ENCODE data around the gene ADPRS.
A peak's percentile ranks its signal among the peaks of the same experiment; 100 is the strongest.

The ADPRS gene

GRCh38 chr1:36088577-36089392, at the start of gene ADPRS:
TSS of gene ADPRS (plus strand) at chr1:36088892. CDS start at chr1:36088905, 13 bp downstream.
- peak; percentile 97 for DNase-seq

- no peak for DNase-seq
These were observed 48.5 kb upstream of the ADPRS start for GRCh38 chr1:36040238-36040637.

GRCh38 chr1:36051821-36052220, 36.9 kb upstream of the ADPRS start:
- DNase-seq = no peak

- no peak for DNase-seq
These were observed 34.7 kb upstream of the ADPRS start for GRCh38 chr1:36053978-36054377.

GRCh38 chr1:36055706-36056105, 33.0 kb upstream of the ADPRS start:
- DNase-seq = no peak

- DNase-seq = no peak
These were observed 26.4 kb upstream of the ADPRS start for GRCh38 chr1:36062315-36062714.

- DNase-seq = no peak
These were observed 20.8 kb upstream of the ADPRS start for GRCh38 chr1:36067871-36068270.

- no peak for DNase-seq
These were observed 19.8 kb upstream of the ADPRS start for GRCh38 chr1:36068866-36069265.

- no peak for DNase-seq
These were observed 18.3 kb upstream of the ADPRS start for GRCh38 chr1:36070349-36070748.

GRCh38 chr1:36076979-36077573, 11.6 kb upstream of the ADPRS start:
- no peak for DNase-seq

GRCh38 chr1:36080236-36080635, 8.5 kb upstream of the ADPRS start:
- DNase-seq = no peak

- DNase-seq = no peak
These were observed 7.9 kb upstream of the ADPRS start for GRCh38 chr1:36080801-36081200.

GRCh38 chr1:36081926-36082485, 6.7 kb upstream of the ADPRS start:
- no peak for DNase-seq

GRCh38 chr1:36083219-36083618, 5.5 kb upstream of the ADPRS start:
- no peak for DNase-seq

- DNase-seq = peak; percentile 87
These were observed 4.8 kb upstream of the ADPRS start, which contains the start of gene TEKT2 for GRCh38 chr1:36083635-36084496. TSS of gene TEKT2 (plus strand) at chr1:36084094. CDS start at chr1:36084922, 828 bp downstream.

GRCh38 chr1:36084497-36085115, 4.1 kb upstream of the ADPRS start:
- peak; percentile 62 for DNase-seq

GRCh38 chr1:36085126-36085525, 3.6 kb upstream of the ADPRS start:
- no peak for DNase-seq

- DNase-seq = no peak
These were observed 2.8 kb upstream of the ADPRS start for GRCh38 chr1:36085686-36086526.

- no peak for DNase-seq
These were observed 2.0 kb upstream of the ADPRS start for GRCh38 chr1:36086529-36087232.

GRCh38 chr1:36087233-36088123, 1.2 kb upstream of the ADPRS start:
- DNase-seq = no peak
